AG04450 (cell line): ENCODE results near the gene ICAM4. TPM values are rescaled to one million over a fixed set of nuclear protein-coding genes. Genes with fewer than 3 reads are reported as not detected.
A peak's percentile ranks its signal among the peaks of the same experiment; 100 is the strongest.

Source experiments
- CTCF ChIA-PET: fragments of 300-600, 350-600 bp; formaldehyde crosslinking; extraction: SDS; loops from one replicate; lab custom pipeline; 2022; ENCODE audit warnings: antibody characterized with exemption, inconsistent platforms; lab: Charles Lee
- POLR2A ChIA-PET: fragments of 350-600 bp; formaldehyde crosslinking; extraction: SDS; loops from one replicate; lab custom pipeline; 2021; ENCODE audit warnings: antibody characterized with exemption, inconsistent platforms; lab: Yijun Ruan, JAX
- DNase-seq: peaks from one replicate; pipeline ENCODE4 v3.0.0-alpha.2; 2011; ENCODE audit warnings: low read depth, low spot score
- H3K27ac ChIP-seq: one replicate; pipeline ENCODE4 v1.5.1; 2012; ENCODE audit warnings: low read depth, low read length, control low read depth
- H3K27me3 ChIP-seq: one replicate; pipeline ENCODE4 v1.6.0; 2012; ENCODE audit warnings: low read length; ENCODE audit not compliant: control insufficient read depth, insufficient read depth
- H3K4me3 ChIP-seq: 2 replicates; pipeline ENCODE4 v1.5.1; 2011; ENCODE audit warnings: mild to moderate bottlenecking, low read depth, low read length, control low read depth
- H3K9me3 ChIP-seq: 2 replicates; pipeline ENCODE4 v1.5.1; 2012; ENCODE audit warnings: low read length; ENCODE audit not compliant: control insufficient read depth, insufficient read depth
- polyA plus RNA-seq: library from polyadenylated mRNA; depleted of rRNA; stranded (reverse); fragments of >200 nt; gene quantifications from 2 replicates; pipeline ENCODE4 v1.2.3, GENCODE V29; 2011
- TF ChIP-seq, protein P1 (sequence below): IDR thresholded peaks from 2 replicates; pipeline ENCODE4 v1.5.1; 2011; ENCODE audit warnings: low read depth, low read length, control low read depth, inconsistent platforms

The ICAM4 gene
- polyA plus RNA-seq, 1 experiment, result 2.5 TPM

- DNase-seq, result no peak
- CTCF ChIA-PET, result no interaction called here
- TF ChIP-seq, protein P1, sequence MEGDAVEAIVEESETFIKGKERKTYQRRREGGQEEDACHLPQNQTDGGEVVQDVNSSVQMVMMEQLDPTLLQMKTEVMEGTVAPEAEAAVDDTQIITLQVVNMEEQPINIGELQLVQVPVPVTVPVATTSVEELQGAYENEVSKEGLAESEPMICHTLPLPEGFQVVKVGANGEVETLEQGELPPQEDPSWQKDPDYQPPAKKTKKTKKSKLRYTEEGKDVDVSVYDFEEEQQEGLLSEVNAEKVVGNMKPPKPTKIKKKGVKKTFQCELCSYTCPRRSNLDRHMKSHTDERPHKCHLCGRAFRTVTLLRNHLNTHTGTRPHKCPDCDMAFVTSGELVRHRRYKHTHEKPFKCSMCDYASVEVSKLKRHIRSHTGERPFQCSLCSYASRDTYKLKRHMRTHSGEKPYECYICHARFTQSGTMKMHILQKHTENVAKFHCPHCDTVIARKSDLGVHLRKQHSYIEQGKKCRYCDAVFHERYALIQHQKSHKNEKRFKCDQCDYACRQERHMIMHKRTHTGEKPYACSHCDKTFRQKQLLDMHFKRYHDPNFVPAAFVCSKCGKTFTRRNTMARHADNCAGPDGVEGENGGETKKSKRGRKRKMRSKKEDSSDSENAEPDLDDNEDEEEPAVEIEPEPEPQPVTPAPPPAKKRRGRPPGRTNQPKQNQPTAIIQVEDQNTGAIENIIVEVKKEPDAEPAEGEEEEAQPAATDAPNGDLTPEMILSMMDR, result no peak
- Histone ChIP-seq H3K27me3 (no peaks in the 10 kb centered on the region), H3K27ac (no peak overlapping the region), H3K9me3 (no peaks in the 10 kb centered on the region; the same call in 1 of the 2 replicates), H3K4me3 (no peak overlapping the region)
- POLR2A ChIA-PET, result interaction anchor here (0.6 to 1.4 kb wide), 3 partner anchors 27 to 84 kb away, joined by 3 to 6 read pairs (median 4); partner anchors contain the start of gene RAVER1
Observed at GRCh38 chr19:10306327-10306726, 19.6 kb downstream of the ICAM4 start.

- Histone ChIP-seq H3K27ac (no peak within 1 kb of the TSS), H3K27me3 (no peaks in the 10 kb centered on the region), H3K4me3 (no peak within 1 kb of the TSS), H3K9me3 (no peaks in the 10 kb centered on the region; the same call in 1 of the 2 replicates)
- ChIA-PET CTCF (interaction anchor here (0.9 kb wide), 1 partner anchor 20 kb away, joined by 4 read pairs; no protein-coding TSS in a partner anchor), POLR2A (no interaction called here)
- no peak for DNase-seq
- TF ChIP-seq, protein P1, result no peak
Observed at GRCh38 chr19:10309423-10309822, 22.7 kb downstream of the ICAM4 start, which contains the start of gene ZGLP1. Gene ZGLP1, minus strand, starts transcription at chr19:10309815.

DNA sequence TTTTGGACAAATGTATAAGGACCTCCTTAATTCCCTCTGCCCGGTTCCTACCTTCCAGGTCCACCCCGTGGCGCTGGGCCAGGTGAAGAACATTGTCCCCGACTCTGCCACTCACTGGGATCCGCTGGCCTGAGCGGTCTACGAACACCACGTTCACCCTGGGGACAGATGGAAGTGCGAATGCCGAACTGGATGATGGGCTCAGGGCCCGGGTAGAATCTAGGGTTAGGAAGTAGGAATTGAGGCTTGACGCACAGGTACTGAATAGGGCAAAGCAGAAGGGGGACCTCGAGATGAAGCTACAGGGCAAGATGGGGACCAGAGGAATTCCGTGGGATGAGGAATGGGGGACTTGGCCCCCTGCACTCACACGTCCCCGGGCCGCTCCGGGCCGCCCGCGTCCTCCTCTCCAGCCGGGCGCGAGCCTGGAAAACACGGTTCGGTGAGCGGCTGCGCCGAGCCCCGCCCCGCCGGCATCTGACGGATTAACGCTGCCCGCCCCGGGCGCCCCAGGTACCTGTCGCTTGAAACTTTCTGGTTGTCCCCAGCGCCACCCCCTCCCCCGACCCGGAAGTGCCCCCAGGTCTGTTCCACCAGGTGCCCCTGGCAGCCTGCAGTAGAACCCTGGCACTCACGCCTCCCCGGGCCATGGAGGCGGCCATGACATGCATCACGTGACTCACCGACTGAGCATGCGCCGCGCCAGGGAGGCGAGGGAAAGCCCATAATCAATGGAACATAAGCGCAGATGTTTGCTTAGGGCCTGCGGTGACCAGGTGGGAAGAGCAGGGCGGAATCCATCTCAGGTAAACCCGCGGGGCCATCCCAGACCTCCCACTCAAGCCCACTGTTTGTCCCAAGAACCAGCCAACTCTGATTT is 28.8 kb downstream of the ICAM4 start, which contains the start of gene FDX2:
TSS of gene FDX2 (minus strand) at position 681 of the 880 bp plus-strand sequence. CDS start at position 662, 19 bp downstream.
- H3K27me3 ChIP-seq, result no peaks in the 10 kb centered on the region
- no peak for DNase-seq
- ChIA-PET CTCF (interaction anchor here (1.0 kb wide), 1 partner anchor 10 kb away, joined by 7 read pairs; no protein-coding TSS in a partner anchor), POLR2A (interaction anchor here (0.7 kb wide), 2 partner anchors 10 to 26 kb away, joined by 3 to 12 read pairs; partner anchors contain the start of gene ICAM5)
- no peaks in the 10 kb centered on the region; the same call in 1 of the 2 replicates for H3K9me3 ChIP-seq
- TF ChIP-seq, protein P1, result no peak
- peak within 1 kb of the TSS; percentile 89 for H3K4me3 ChIP-seq
- H3K27ac ChIP-seq, result peak within 1 kb of the TSS; percentile 52

- no peaks in the 10 kb centered on the region; the same call in 1 of the 2 replicates for H3K9me3 ChIP-seq
- ChIA-PET CTCF (interaction anchor here (1.2 kb wide), 1 partner anchor 74 kb away, joined by 8 read pairs; no protein-coding TSS in a partner anchor), POLR2A (interaction anchor here (0.8 to 1.7 kb wide), 3 partner anchors 14 to 47 kb away, joined by 3 to 9 read pairs (median 3); partner anchors contain the start of gene RAVER1)
- no peaks in the 10 kb centered on the region for H3K27me3 ChIP-seq
- TF ChIP-seq, protein P1, result no peak
- no peak for DNase-seq
- no peak overlapping the region for H3K27ac ChIP-seq
- H3K4me3 ChIP-seq, result no peak overlapping the region
Observed at GRCh38 chr19:10316229-10317044, 29.7 kb downstream of the ICAM4 start.
